ENCODE measurements around the gene CYP4F2. TPM values are rescaled to one million over a fixed set of nuclear protein-coding genes. Genes with fewer than 3 reads are reported as not detected.

CYP4F2 gene
- total and polyA plus RNA-seq, 8 donors, result 0.09 to 0.43 (median 0.30) TPM; not detected in 4

- Histone ChIP-seq H3K9me3 (no peaks in the 10 kb centered on the region), H3K27ac (no peak overlapping the region), H3K36me3 (no peaks in the 10 kb centered on the region), H3K4me1 (peaks cover 0 to 4% (median 0%) of the 10 kb centered on the region in 3 donors), H3K27me3 (no peaks in the 10 kb centered on the region), H3K4me3 (no peak overlapping the region)
- peak in 3 of 4 donors; percentile 38 to 48 (median 46) for TF ChIP-seq CTCF (IDR thresholded peaks at IDR 0.05)
- DNase-seq (peak in 3 of 6 donors; percentile 20 to 26 (median 21)), ATAC-seq (peak; percentile 82 to 97 (median 94)), FAIRE-seq (no peak)
- intact Hi-C loops (cut with DNase I), result no loop called here
- WGBS, 2 donors, result 0 to 3% methylated on average over 3 of the region's 3 CpGs
Measured at GRCh38 chr19:15869109-15869555, 28.7 kb downstream of the CYP4F2 start.

- ATAC-seq, result no peak
- intact Hi-C loops (cut with DNase I), result no loop called here
- Histone ChIP-seq H3K4me3 (no peak overlapping the region), H3K36me3 (no peaks in the 10 kb centered on the region), H3K9me3 (no peaks in the 10 kb centered on the region), H3K27me3 (no peaks in the 10 kb centered on the region), H3K27ac (no peak overlapping the region), H3K4me1 (peaks cover 0 to 4% (median 0%) of the 10 kb centered on the region in 3 donors)
- TF ChIP-seq CTCF (IDR thresholded peaks at IDR 0.05), result no peak
- DNase-seq, result no peak
- no peak for FAIRE-seq
- 36 to 37% methylated on average over 5 of the region's 5 CpGs for WGBS, 2 donors
Measured at GRCh38 chr19:15866636-15867035, 31.2 kb downstream of the CYP4F2 start.

- no peaks in the 10 kb centered on the region for H3K27me3 ChIP-seq
- no peak for TF ChIP-seq CTCF (IDR thresholded peaks at IDR 0.05)
- no peaks in the 10 kb centered on the region for H3K9me3 ChIP-seq
- intact Hi-C loops (cut with DNase I), result no loop called here
- 57 to 62% methylated on average over 5 of the region's 5 CpGs for WGBS, 2 donors
- ATAC-seq, result no peak
- peaks cover 0 to 4% (median 0%) of the 10 kb centered on the region in 3 donors for H3K4me1 ChIP-seq
- no peak overlapping the region for H3K27ac ChIP-seq
- FAIRE-seq, result no peak
- no peak overlapping the region for H3K4me3 ChIP-seq
- no peak for DNase-seq
- H3K36me3 ChIP-seq, result no peaks in the 10 kb centered on the region
Measured at GRCh38 chr19:15864824-15865223, 33.0 kb downstream of the CYP4F2 start.

- no peak for TF ChIP-seq CTCF (IDR thresholded peaks at IDR 0.05)
- no peaks in the 10 kb centered on the region for H3K36me3 ChIP-seq
- DNase-seq, result no peak
- no peaks in the 10 kb centered on the region for H3K27me3 ChIP-seq
- no peak for FAIRE-seq
- H3K27ac ChIP-seq, result no peak overlapping the region
- no peaks in the 10 kb centered on the region for H3K9me3 ChIP-seq
- ATAC-seq, result no peak
- H3K4me1 ChIP-seq, result no peaks in the 10 kb centered on the region
- H3K4me3 ChIP-seq, result no peak overlapping the region
- intact Hi-C loops (cut with DNase I), result no loop called here
- 55 to 66% methylated on average over 8 of the region's 8 CpGs for WGBS, 2 donors
Measured at GRCh38 chr19:15863272-15863671, 34.6 kb downstream of the CYP4F2 start.

GRCh38 chr19:15862444-15862843 is 35.4 kb downstream of the CYP4F2 start:
- WGBS, 2 donors, result 33 to 35% methylated on average over 7 of the region's 7 CpGs
- no peaks in the 10 kb centered on the region for H3K36me3 ChIP-seq

More at GRCh38 chr19:15862444-15862843, 35.4 kb downstream of the CYP4F2 start:
- no peak for FAIRE-seq
- H3K4me1 ChIP-seq, result no peaks in the 10 kb centered on the region
- no peaks in the 10 kb centered on the region for H3K27me3 ChIP-seq
- no peak for ATAC-seq
- no peak overlapping the region for H3K4me3 ChIP-seq
- DNase-seq, result no peak
- H3K9me3 ChIP-seq, result no peaks in the 10 kb centered on the region
- no peak overlapping the region for H3K27ac ChIP-seq
- intact Hi-C loops (cut with DNase I), result no loop called here
- no peak for TF ChIP-seq CTCF (IDR thresholded peaks at IDR 0.05)

Measured in pancreas (tissue), 10 donors.